ENCODE data around the gene SRCAP. TPM values are rescaled to one million over a fixed set of nuclear protein-coding genes. Genes with fewer than 3 reads are reported as not detected.

The SRCAP gene
- total RNA-seq, 1 donor from 2014 or later, result 18.1 TPM

GRCh38 chr16:30721606-30722005 lies 22.6 kb downstream of the SRCAP start:
- Histone ChIP-seq H3K27me3 (ENCODE audit: control insufficient read depth, insufficient read depth, low read length) (no peaks in the 10 kb centered on the region), H3K36me3 (ENCODE audit: control insufficient read depth, insufficient read depth, low read length) (peaks cover 6% of the 10 kb centered on the region), H3K4me3 (ENCODE audit: low read depth, low read length) (no peak overlapping the region)
- TF ChIP-seq CTCF (IDR thresholded peaks at IDR 0.05; ENCODE audit: insufficient read depth, low read length, poor library complexity, severe bottlenecking), result no peak
- DNase-seq (ENCODE audit: low read depth), result no peak

GRCh38 chr16:30722443-30722842 lies 23.5 kb downstream of the SRCAP start:
- DNase-seq (ENCODE audit: low read depth), result no peak
- H3K27me3 ChIP-seq (ENCODE audit: control insufficient read depth, insufficient read depth, low read length), result no peaks in the 10 kb centered on the region
- peaks cover 6% of the 10 kb centered on the region for H3K36me3 ChIP-seq (ENCODE audit: control insufficient read depth, insufficient read depth, low read length)
- no peak overlapping the region for H3K4me3 ChIP-seq (ENCODE audit: low read depth, low read length)
- TF ChIP-seq CTCF (IDR thresholded peaks at IDR 0.05; ENCODE audit: insufficient read depth, low read length, poor library complexity, severe bottlenecking), result no peak

- Histone ChIP-seq H3K27me3 (ENCODE audit: control insufficient read depth, insufficient read depth, low read length) (no peaks in the 10 kb centered on the region), H3K36me3 (ENCODE audit: control insufficient read depth, insufficient read depth, low read length) (peaks cover 6% of the 10 kb centered on the region), H3K4me3 (ENCODE audit: low read depth, low read length) (no peak overlapping the region)
- no peak for TF ChIP-seq CTCF (IDR thresholded peaks at IDR 0.05; ENCODE audit: insufficient read depth, low read length, poor library complexity, severe bottlenecking)
- no peak for DNase-seq (ENCODE audit: low read depth)
These were observed 23.9 kb downstream of the SRCAP start for GRCh38 chr16:30722916-30723315.

GRCh38 chr16:30723725-30724355 lies 24.9 kb downstream of the SRCAP start:
- Histone ChIP-seq H3K27me3 (ENCODE audit: control insufficient read depth, insufficient read depth, low read length) (no peaks in the 10 kb centered on the region), H3K4me3 (ENCODE audit: low read depth, low read length) (no peak overlapping the region), H3K36me3 (ENCODE audit: control insufficient read depth, insufficient read depth, low read length) (peaks cover 6% of the 10 kb centered on the region)
- no peak for DNase-seq (ENCODE audit: low read depth)
- TF ChIP-seq CTCF (IDR thresholded peaks at IDR 0.05; ENCODE audit: insufficient read depth, low read length, poor library complexity, severe bottlenecking), result no peak

GRCh38 chr16:30724641-30725417 lies 25.9 kb downstream of the SRCAP start:
- DNase-seq (ENCODE audit: low read depth), result no peak
- no peaks in the 10 kb centered on the region for H3K27me3 ChIP-seq (ENCODE audit: control insufficient read depth, insufficient read depth, low read length)
- peaks cover 10% of the 10 kb centered on the region for H3K36me3 ChIP-seq (ENCODE audit: control insufficient read depth, insufficient read depth, low read length)
- no peak overlapping the region for H3K4me3 ChIP-seq (ENCODE audit: low read depth, low read length)
- TF ChIP-seq CTCF (IDR thresholded peaks at IDR 0.05; ENCODE audit: insufficient read depth, low read length, poor library complexity, severe bottlenecking), result no peak
